Neural cell (in vitro differentiated cells): ENCODE data around the gene PRG2.

Source experiments
- CTCF ChIP-seq: fragments of 450-650 bp; IDR thresholded peaks from 2 replicates; pipeline ENCODE4 v1.5.1; 2014; ENCODE audit warnings: antibody characterized with exemption, mild to moderate bottlenecking, moderate library complexity; ENCODE audit not compliant: poor library complexity, severe bottlenecking
- EZH2 ChIP-seq: fragments of 200-600, 300-800 bp; shearing (Covaris generic), sonication (generic); IDR thresholded peaks from 2 replicates; pipeline ENCODE4 v1.6.1; 2014; ENCODE audit warnings: antibody characterized with exemption, low read length, borderline replicate concordance, mild to moderate bottlenecking; ENCODE audit not compliant: insufficient read depth, poor library complexity, severe bottlenecking
- POLR2AphosphoS5 ChIP-seq: IDR thresholded peaks from 2 replicates; pipeline ENCODE4 v1.6.1; 2012
- SMC3 ChIP-seq: fragments of 450-650 bp; conservative IDR thresholded peaks from 2 replicates; pipeline ENCODE4 v1.6.1; 2014; ENCODE audit warnings: antibody characterized with exemption, mild to moderate bottlenecking, moderate library complexity; ENCODE audit not compliant: poor library complexity

DNA sequence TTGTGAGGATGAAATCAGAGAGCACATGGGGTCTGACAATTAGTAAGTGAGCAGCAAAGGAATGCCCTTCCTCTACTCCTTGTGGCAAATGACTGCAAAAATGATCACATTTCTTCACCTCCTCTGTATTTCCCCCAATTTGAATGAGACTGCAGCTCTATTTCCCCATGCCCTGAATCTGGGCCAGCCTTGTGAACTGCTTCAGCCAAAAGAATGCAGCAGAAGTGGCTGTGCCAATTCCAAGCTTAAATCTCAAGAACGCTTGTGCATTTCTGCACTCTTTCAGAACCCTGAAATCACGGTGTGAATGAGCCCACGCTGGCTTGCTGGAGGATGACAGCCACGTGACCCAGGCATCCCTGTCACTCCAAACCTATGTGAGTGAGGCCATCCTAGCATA lies 26.6 kb upstream of the PRG2 start:
- TF ChIP-seq CTCF (no peak), EZH2 (no peak), POLR2AphosphoS5 (no peak), SMC3 (no peak)
